ENCODE results near the gene MIER3. TPM values are rescaled to one million over a fixed set of nuclear protein-coding genes. Genes with fewer than 3 reads are reported as not detected.

Gene MIER3
- total and polyA plus RNA-seq, 2 of the 13 experiments (the other 11 are each of a cell fraction or from before 2014, with no cell fraction given) = 14.6 to 38.8 TPM

GRCh38 chr5:56951126-56951945 is 587 bp downstream of the MIER3 start (continued):
- TF ChIP-seq ZNF691 (CRISPR knock-in tag; IDR thresholded peaks at IDR 0.05; ENCODE audit: borderline replicate concordance, low read depth) = no peak
- TF ChIP-seq ZNF296 (CRISPR knock-in tag; conservative IDR thresholded peaks at IDR 0.05) = no peak
- no peak for TF ChIP-seq KLF11 (CRISPR knock-in tag; IDR thresholded peaks at IDR 0.05)
- TF ChIP-seq JUN (CRISPR knock-in tag; IDR thresholded peaks at IDR 0.05) = no peak
- TF ChIP-seq NBN (conservative IDR thresholded peaks at IDR 0.05) = no peak
- no peak for TF ChIP-seq ZNF274 (CRISPR knock-in tag; IDR thresholded peaks at IDR 0.05)
- TF ChIP-seq NFATC3 (CRISPR knock-in tag; IDR thresholded peaks at IDR 0.05) = no peak
- TF ChIP-seq SRSF4 (IDR thresholded peaks at IDR 0.05; ENCODE audit: low read depth, low read length, poor library complexity, severe bottlenecking) = no peak
- no peak for TF ChIP-seq RARG (CRISPR knock-in tag; IDR thresholded peaks at IDR 0.05; ENCODE audit: low read depth)
- TF ChIP-seq ZNF549 (CRISPR knock-in tag; IDR thresholded peaks at IDR 0.05) = no peak
- TF ChIP-seq ZNF260 (CRISPR knock-in tag; IDR thresholded peaks at IDR 0.05; ENCODE audit: borderline replicate concordance, low read depth) = no peak
- TF ChIP-seq KLF15 (CRISPR knock-in tag; IDR thresholded peaks at IDR 0.05; ENCODE audit: borderline replicate concordance) = no peak
- TF ChIP-seq GATA4 (IDR thresholded peaks at IDR 0.05; ENCODE audit: borderline replicate concordance, low read depth) = no peak
- no peak for TF ChIP-seq ZNF292 (CRISPR knock-in tag; IDR thresholded peaks at IDR 0.05; ENCODE audit: borderline replicate concordance, low read depth)
- TF ChIP-seq ZBTB20 (CRISPR knock-in tag; IDR thresholded peaks at IDR 0.05; ENCODE audit: borderline replicate concordance, low read depth) = no peak
- no peak for TF ChIP-seq SCMH1 (CRISPR knock-in tag; IDR thresholded peaks at IDR 0.05; ENCODE audit: borderline replicate concordance)
- no peak for TF ChIP-seq REST (IDR thresholded peaks at IDR 0.05; ENCODE audit: borderline replicate concordance in 1 of 2, low read depth in 1 of 2, low read length in 2 of 2)
- no peak for TF ChIP-seq ZFAT (CRISPR knock-in tag; conservative IDR thresholded peaks at IDR 0.05)
- no peak for TF ChIP-seq CERS6 (CRISPR knock-in tag; IDR thresholded peaks at IDR 0.05)
- TF ChIP-seq RFX5 (IDR thresholded peaks at IDR 0.05; ENCODE audit: low read depth, low read length) = no peak
- TF ChIP-seq ZNF331 (CRISPR knock-in tag; IDR thresholded peaks at IDR 0.05) = no peak
- TF ChIP-seq ZNF790 (CRISPR knock-in tag; IDR thresholded peaks at IDR 0.05; ENCODE audit: borderline replicate concordance) = peak; percentile 67; the same call in 1 of the 2 replicates
- no peak for TF ChIP-seq ERF (CRISPR knock-in tag; IDR thresholded peaks at IDR 0.05)
- TF ChIP-seq PLRG1 (conservative IDR thresholded peaks at IDR 0.05) = no peak
- TF ChIP-seq POLR2AphosphoS2 (IDR thresholded peaks at IDR 0.05; ENCODE audit: low read depth, low read length) = no peak
- TF ChIP-seq ETV6 (CRISPR knock-in tag; conservative IDR thresholded peaks at IDR 0.05) = no peak
- TF ChIP-seq ZNF432 (CRISPR knock-in tag; IDR thresholded peaks at IDR 0.05; ENCODE audit: borderline replicate concordance) = no peak
